ENCODE data around the gene AMBRA1. TPM values are rescaled to one million over a fixed set of nuclear protein-coding genes. Genes with fewer than 3 reads are reported as not detected.

AMBRA1 gene
- total and polyA plus RNA-seq, 2 of the 8 experiments (the other 6 are each of a cell fraction or from before 2014, with no cell fraction given): 14.2 to 37.4 TPM

DNA sequence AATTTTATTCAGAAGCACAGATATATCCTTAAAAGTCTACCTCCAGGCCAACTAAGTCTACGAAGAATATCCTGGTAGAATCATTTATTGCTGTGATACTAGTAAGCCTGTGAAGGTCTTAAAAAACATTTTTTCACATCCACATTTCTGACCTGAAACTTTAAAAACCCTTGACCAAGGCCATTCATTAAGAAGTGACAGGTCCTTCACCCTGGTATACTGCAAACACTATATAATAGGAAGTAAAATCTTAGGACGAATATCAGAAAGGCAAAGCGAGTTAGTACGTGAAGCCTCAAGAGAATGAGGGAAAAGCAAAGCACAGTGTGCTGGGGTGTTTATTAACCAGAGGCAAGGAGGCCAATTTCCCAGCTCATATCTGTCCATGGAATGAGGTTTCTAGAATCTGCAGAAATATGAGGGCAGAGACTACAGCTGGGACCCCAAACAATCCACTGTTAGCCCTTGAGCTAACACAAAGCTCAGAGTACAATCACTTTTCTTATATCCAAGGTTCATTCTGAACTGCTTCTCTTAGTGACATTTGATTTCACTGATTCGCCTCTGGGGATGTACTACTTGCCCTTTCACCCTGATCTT lies 71.0 kb downstream of the AMBRA1 start (continued):
- TF ChIP-seq CBX8 (IDR thresholded peaks at IDR 0.05; ENCODE audit: borderline replicate concordance, low read depth, low read length) (no peak), TAF7 (optimal IDR thresholded peaks at IDR 0.05; ENCODE audit: borderline replicate concordance, low read depth, low read length) (no peak), CBX5 (IDR thresholded peaks at IDR 0.05; ENCODE audit: low read depth, low read length) (no peak), SIX5 (IDR thresholded peaks at IDR 0.05; ENCODE audit: low read depth, low read length) (no peak), CHD1 (IDR thresholded peaks at IDR 0.05; ENCODE audit: low read depth, low read length) (no peak), NRF1 (IDR thresholded peaks at IDR 0.05; ENCODE audit: low read depth, low read length) (no peak), EP300 (IDR thresholded peaks at IDR 0.05; ENCODE audit: borderline replicate concordance in 1 of 2, low read depth in 2 of 2, low read length in 2 of 2) (no peak), SP2 (IDR thresholded peaks at IDR 0.05; ENCODE audit: low read length) (no peak), BCL11A (IDR thresholded peaks at IDR 0.05; ENCODE audit: low read depth in 2 of 2, low read length in 2 of 2) (no peak)
- TF ChIP-seq, protein P1, sequence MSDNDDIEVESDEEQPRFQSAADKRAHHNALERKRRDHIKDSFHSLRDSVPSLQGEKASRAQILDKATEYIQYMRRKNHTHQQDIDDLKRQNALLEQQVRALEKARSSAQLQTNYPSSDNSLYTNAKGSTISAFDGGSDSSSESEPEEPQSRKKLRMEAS (IDR thresholded peaks at IDR 0.05): no peak

Data from H1 (cell line).